SW480 (cell line): ENCODE measurements around the gene ZGRF1.
"Not testable (repeated sequence)": the region's sequence is repeated elsewhere in the genome, so short reads cannot be mapped to it uniquely, and the experiment has no call there.

Source experiments
- DNase-seq: peaks from one replicate; pipeline ENCODE4 v3.0.0-alpha.2; 2016; ENCODE audit warnings: low spot score

ZGRF1 gene

GRCh38 chr4:112636688-112637551 lies at the start of gene ZGRF1, which contains the start of gene LARP7:
Gene ZGRF1 (minus strand): TSS chr4:112636909. CDS start chr4:112633176, 3,733 bp downstream.
Gene LARP7 (plus strand): TSS chr4:112637143. CDS start chr4:112644670, 7,527 bp downstream.
- DNase-seq, result peak; percentile 95

- DNase-seq, result no peak
Measured at GRCh38 chr4:112680996-112681395, 44.3 kb upstream of the ZGRF1 start.

- no peak for DNase-seq
Measured at GRCh38 chr4:112677519-112678091, 40.9 kb upstream of the ZGRF1 start.

- no peak for DNase-seq
Measured at GRCh38 chr4:112674376-112674775, 37.7 kb upstream of the ZGRF1 start.

GRCh38 chr4:112673686-112674085 lies 37.0 kb upstream of the ZGRF1 start:
- no peak for DNase-seq

- DNase-seq, result no peak
Measured at GRCh38 chr4:112673076-112673475, 36.4 kb upstream of the ZGRF1 start.

GRCh38 chr4:112668131-112668530 lies 31.4 kb upstream of the ZGRF1 start:
- DNase-seq, result no peak

- DNase-seq, result no peak
Measured at GRCh38 chr4:112664611-112665010, 27.9 kb upstream of the ZGRF1 start.

GRCh38 chr4:112656115-112656514 lies 19.4 kb upstream of the ZGRF1 start:
- not testable (repeated sequence) for DNase-seq

GRCh38 chr4:112655270-112655669 lies 18.6 kb upstream of the ZGRF1 start:
- no peak for DNase-seq

GRCh38 chr4:112652216-112652615 lies 15.5 kb upstream of the ZGRF1 start:
- no peak for DNase-seq

- no peak for DNase-seq
Measured at GRCh38 chr4:112651641-112652040, 14.9 kb upstream of the ZGRF1 start.

- DNase-seq, result no peak
Measured at GRCh38 chr4:112650332-112650731, 13.6 kb upstream of the ZGRF1 start.

GRCh38 chr4:112649055-112649408 lies 12.3 kb upstream of the ZGRF1 start:
- no peak for DNase-seq

GRCh38 chr4:112648263-112649054 lies 11.8 kb upstream of the ZGRF1 start:
- no peak for DNase-seq

GRCh38 chr4:112647785-112648184 lies 11.1 kb upstream of the ZGRF1 start:
- DNase-seq, result no peak

- DNase-seq, result no peak
Measured at GRCh38 chr4:112646632-112647537, 10.2 kb upstream of the ZGRF1 start.

- no peak for DNase-seq
Measured at GRCh38 chr4:112645541-112646329, 9.0 kb upstream of the ZGRF1 start.

- DNase-seq, result not testable (repeated sequence)
Measured at GRCh38 chr4:112644595-112645535, 8.2 kb upstream of the ZGRF1 start.

- DNase-seq, result no peak
Measured at GRCh38 chr4:112642526-112642925, 5.8 kb upstream of the ZGRF1 start.
